ENCODE results near the gene AQR. TPM values are rescaled to one million over a fixed set of nuclear protein-coding genes. Genes with fewer than 3 reads are reported as not detected.
"Not testable (repeated sequence)": the region's sequence is repeated elsewhere in the genome, so short reads cannot be mapped to it uniquely, and the experiment has no call there.

The AQR gene
- polyA plus RNA-seq, 1 donor from 2014 or later = 22.4 TPM

DNA sequence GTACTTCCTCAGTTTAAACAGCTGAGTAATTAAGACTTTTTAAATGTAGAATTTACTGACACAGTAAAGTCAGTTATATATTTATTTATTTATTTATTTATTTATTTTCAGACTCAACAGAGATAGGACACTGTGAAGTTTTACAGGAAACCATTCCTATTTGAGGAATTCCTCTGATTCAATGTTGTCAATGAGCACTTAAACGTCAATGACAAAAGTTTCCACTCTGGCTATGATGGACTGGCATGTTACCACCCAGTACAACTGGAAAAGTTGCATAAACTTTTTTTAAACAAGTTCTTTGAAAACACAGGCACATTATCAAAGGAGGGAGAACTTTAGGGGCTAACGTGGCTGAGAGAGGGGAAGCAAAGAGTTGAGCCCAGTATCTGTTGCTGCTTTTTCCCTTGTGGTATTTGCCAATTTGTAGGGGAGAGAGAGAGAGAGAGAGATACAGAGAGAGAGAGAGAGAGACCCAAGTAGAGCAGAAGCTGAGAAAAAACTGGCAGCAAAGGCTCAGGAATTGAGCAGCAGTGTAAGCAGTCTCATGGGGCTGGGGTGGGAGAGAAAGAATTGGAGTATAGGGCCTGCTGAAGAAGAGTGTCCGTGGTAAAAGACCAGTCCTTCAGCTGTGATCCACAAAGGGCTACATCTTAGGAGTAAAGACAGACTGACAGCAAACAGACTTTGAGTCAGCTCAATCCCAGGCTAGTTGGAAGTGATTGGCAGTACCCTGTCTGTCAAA is 155.9 kb downstream of the AQR start:
- no peak overlapping the region for H2AFZ ChIP-seq (ENCODE audit: low read depth, low read length)
- no peaks in the 10 kb centered on the region for H3K79me2 ChIP-seq (replicated peaks; ENCODE audit: insufficient read depth, low read length)
- H3K27me3 ChIP-seq (ENCODE audit: insufficient read depth, low read depth, low read length) = no peaks in the 10 kb centered on the region
- no peak for TF ChIP-seq EP300 (conservative IDR thresholded peaks at IDR 0.05; ENCODE audit: poor library complexity, severe bottlenecking)
- TF ChIP-seq EZH2 (IDR thresholded peaks at IDR 0.05; ENCODE audit: borderline replicate concordance, insufficient read depth, low read length, poor library complexity, severe bottlenecking) = no peak
- no peak for TF ChIP-seq POLR2AphosphoS5 (IDR thresholded peaks at IDR 0.05)
- TF ChIP-seq TAF1 (IDR thresholded peaks at IDR 0.05; ENCODE audit: low read depth) = no peak
- TF ChIP-seq SMC3 (conservative IDR thresholded peaks at IDR 0.05; ENCODE audit: poor library complexity) = no peak
- TF ChIP-seq RAD21 (conservative IDR thresholded peaks at IDR 0.05) = no peak
- no peak for TF ChIP-seq MXI1 (conservative IDR thresholded peaks at IDR 0.05; ENCODE audit: poor library complexity, severe bottlenecking)
- TF ChIP-seq, protein P1, sequence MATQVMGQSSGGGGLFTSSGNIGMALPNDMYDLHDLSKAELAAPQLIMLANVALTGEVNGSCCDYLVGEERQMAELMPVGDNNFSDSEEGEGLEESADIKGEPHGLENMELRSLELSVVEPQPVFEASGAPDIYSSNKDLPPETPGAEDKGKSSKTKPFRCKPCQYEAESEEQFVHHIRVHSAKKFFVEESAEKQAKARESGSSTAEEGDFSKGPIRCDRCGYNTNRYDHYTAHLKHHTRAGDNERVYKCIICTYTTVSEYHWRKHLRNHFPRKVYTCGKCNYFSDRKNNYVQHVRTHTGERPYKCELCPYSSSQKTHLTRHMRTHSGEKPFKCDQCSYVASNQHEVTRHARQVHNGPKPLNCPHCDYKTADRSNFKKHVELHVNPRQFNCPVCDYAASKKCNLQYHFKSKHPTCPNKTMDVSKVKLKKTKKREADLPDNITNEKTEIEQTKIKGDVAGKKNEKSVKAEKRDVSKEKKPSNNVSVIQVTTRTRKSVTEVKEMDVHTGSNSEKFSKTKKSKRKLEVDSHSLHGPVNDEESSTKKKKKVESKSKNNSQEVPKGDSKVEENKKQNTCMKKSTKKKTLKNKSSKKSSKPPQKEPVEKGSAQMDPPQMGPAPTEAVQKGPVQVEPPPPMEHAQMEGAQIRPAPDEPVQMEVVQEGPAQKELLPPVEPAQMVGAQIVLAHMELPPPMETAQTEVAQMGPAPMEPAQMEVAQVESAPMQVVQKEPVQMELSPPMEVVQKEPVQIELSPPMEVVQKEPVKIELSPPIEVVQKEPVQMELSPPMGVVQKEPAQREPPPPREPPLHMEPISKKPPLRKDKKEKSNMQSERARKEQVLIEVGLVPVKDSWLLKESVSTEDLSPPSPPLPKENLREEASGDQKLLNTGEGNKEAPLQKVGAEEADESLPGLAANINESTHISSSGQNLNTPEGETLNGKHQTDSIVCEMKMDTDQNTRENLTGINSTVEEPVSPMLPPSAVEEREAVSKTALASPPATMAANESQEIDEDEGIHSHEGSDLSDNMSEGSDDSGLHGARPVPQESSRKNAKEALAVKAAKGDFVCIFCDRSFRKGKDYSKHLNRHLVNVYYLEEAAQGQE (IDR thresholded peaks at IDR 0.05; ENCODE audit: borderline replicate concordance) = no peak
- no peaks in the 10 kb centered on the region for H3K9me3 ChIP-seq (ENCODE audit: low read length)
- H3K36me3 ChIP-seq (ENCODE audit: insufficient read depth, low read length) = no peaks in the 10 kb centered on the region
- H4K20me1 ChIP-seq (ENCODE audit: insufficient read depth) = no peaks in the 10 kb centered on the region
- no peak overlapping the region for H3K4me3 ChIP-seq (ENCODE audit: low read length)
- no peak overlapping the region for H3K9ac ChIP-seq (ENCODE audit: low read length)
- no peak overlapping the region for H3K4me2 ChIP-seq (ENCODE audit: low read length)
- no peaks in the 10 kb centered on the region for H3K9me2 ChIP-seq (ENCODE audit: insufficient read depth, low read length)
- no peaks in the 10 kb centered on the region for H3F3A ChIP-seq (ENCODE audit: insufficient read depth, low read length, poor library complexity, severe bottlenecking)
- no peak overlapping the region for H3K27ac ChIP-seq (ENCODE audit: low read length)

DNA sequence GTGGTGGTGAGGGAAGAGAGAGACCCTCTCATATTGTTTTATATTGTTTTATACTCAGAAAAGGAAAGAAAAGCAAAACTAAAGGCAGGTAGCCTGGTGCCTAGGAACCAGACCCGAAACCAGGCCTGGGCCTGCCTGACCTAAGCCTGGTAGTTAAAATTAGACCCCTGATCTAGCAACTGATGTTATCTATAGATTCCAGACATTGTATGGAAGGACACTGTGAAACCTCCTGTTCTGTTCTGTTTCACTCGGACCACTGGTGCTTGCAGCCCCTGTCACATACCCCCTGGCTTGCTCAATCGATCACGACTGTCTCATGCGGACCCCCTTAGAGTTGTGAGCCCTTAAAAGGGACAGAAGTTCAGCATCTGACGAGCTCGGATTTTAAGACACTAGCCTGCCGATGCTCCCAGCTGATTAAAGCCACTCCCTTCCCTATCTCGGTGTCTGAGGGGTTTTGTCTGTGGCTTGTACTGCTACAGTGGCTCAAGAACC is 156.6 kb downstream of the AQR start:
- not testable (repeated sequence) for H4K20me1 ChIP-seq (ENCODE audit: insufficient read depth); H2AFZ ChIP-seq (ENCODE audit: low read depth, low read length); H3K9me2 ChIP-seq (ENCODE audit: insufficient read depth, low read length); H3K27me3 ChIP-seq (ENCODE audit: insufficient read depth, low read depth, low read length); H3K4me3 ChIP-seq (ENCODE audit: low read length); H3K36me3 ChIP-seq (ENCODE audit: insufficient read depth, low read length); H3K79me2 ChIP-seq (replicated peaks; ENCODE audit: insufficient read depth, low read length); H3K9ac ChIP-seq (ENCODE audit: low read length); H3K9me3 ChIP-seq (ENCODE audit: low read length); H3K27ac ChIP-seq (ENCODE audit: low read length); H3K4me2 ChIP-seq (ENCODE audit: low read length); H3F3A ChIP-seq (ENCODE audit: insufficient read depth, low read length, poor library complexity, severe bottlenecking)

DNA sequence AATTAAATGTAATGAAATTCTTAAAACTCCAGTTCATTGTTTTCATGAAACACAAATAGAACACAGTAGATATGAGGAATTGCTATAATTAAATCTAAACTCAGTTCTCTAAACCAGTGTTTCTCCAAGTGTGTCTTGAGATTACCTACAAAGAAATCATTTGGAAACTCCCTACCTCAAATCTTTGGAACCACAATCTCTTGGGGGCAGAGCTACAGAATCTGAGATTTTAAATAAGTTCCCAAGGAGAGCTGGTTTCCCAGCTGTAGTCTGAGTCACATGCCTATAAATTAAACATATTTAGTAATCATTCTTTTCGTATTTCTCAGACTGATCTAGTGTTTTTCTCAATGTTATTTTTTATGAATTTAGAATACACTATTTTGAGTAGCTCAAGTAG is 157.2 kb downstream of the AQR start:
- Histone ChIP-seq H3K9ac (ENCODE audit: low read length) (no peak overlapping the region), H3K4me2 (ENCODE audit: low read length) (no peak overlapping the region), H3K36me3 (ENCODE audit: insufficient read depth, low read length) (no peaks in the 10 kb centered on the region), H4K20me1 (ENCODE audit: insufficient read depth) (no peaks in the 10 kb centered on the region), H3K27me3 (ENCODE audit: insufficient read depth, low read depth, low read length) (no peaks in the 10 kb centered on the region), H3K9me3 (ENCODE audit: low read length) (no peaks in the 10 kb centered on the region), H3K79me2 (replicated peaks; ENCODE audit: insufficient read depth, low read length) (no peaks in the 10 kb centered on the region), H3K4me3 (ENCODE audit: low read length) (no peak overlapping the region), H3F3A (ENCODE audit: insufficient read depth, low read length, poor library complexity, severe bottlenecking) (no peaks in the 10 kb centered on the region), H3K9me2 (ENCODE audit: insufficient read depth, low read length) (no peaks in the 10 kb centered on the region), H2AFZ (ENCODE audit: low read depth, low read length) (no peak overlapping the region), H3K27ac (ENCODE audit: low read length) (no peak overlapping the region)
- no peak for TF ChIP-seq EP300 (conservative IDR thresholded peaks at IDR 0.05; ENCODE audit: poor library complexity, severe bottlenecking)
- no peak for TF ChIP-seq POLR2AphosphoS5 (IDR thresholded peaks at IDR 0.05)
- no peak for TF ChIP-seq MXI1 (conservative IDR thresholded peaks at IDR 0.05; ENCODE audit: poor library complexity, severe bottlenecking)
- TF ChIP-seq EZH2 (IDR thresholded peaks at IDR 0.05; ENCODE audit: borderline replicate concordance, insufficient read depth, low read length, poor library complexity, severe bottlenecking) = no peak
- TF ChIP-seq, protein P1 (IDR thresholded peaks at IDR 0.05; ENCODE audit: borderline replicate concordance) = no peak
- TF ChIP-seq TAF1 (IDR thresholded peaks at IDR 0.05; ENCODE audit: low read depth) = no peak
- TF ChIP-seq, protein P2, sequence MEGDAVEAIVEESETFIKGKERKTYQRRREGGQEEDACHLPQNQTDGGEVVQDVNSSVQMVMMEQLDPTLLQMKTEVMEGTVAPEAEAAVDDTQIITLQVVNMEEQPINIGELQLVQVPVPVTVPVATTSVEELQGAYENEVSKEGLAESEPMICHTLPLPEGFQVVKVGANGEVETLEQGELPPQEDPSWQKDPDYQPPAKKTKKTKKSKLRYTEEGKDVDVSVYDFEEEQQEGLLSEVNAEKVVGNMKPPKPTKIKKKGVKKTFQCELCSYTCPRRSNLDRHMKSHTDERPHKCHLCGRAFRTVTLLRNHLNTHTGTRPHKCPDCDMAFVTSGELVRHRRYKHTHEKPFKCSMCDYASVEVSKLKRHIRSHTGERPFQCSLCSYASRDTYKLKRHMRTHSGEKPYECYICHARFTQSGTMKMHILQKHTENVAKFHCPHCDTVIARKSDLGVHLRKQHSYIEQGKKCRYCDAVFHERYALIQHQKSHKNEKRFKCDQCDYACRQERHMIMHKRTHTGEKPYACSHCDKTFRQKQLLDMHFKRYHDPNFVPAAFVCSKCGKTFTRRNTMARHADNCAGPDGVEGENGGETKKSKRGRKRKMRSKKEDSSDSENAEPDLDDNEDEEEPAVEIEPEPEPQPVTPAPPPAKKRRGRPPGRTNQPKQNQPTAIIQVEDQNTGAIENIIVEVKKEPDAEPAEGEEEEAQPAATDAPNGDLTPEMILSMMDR (IDR thresholded peaks at IDR 0.05; ENCODE audit: poor library complexity, severe bottlenecking) = no peak
- no peak for TF ChIP-seq RAD21 (conservative IDR thresholded peaks at IDR 0.05)
- no peak for TF ChIP-seq SMC3 (conservative IDR thresholded peaks at IDR 0.05; ENCODE audit: poor library complexity)

Data from neural cell (in vitro differentiated cells).